ES-I3 (cell line): ENCODE results near the gene NKIRAS1.
"Not testable (repeated sequence)": the region's sequence is repeated elsewhere in the genome, so short reads cannot be mapped to it uniquely, and the experiment has no call there.

Experiments
- H3K36me3 ChIP-seq: 2 replicates; pipeline ENCODE4 v1.6.1; 2013; ENCODE audit warnings: mild to moderate bottlenecking, low read length, control low read depth, moderate library complexity; ENCODE audit not compliant: insufficient read depth
- H3K4me1 ChIP-seq: 2 replicates; pipeline ENCODE4 v1.6.1; 2013; ENCODE audit warnings: mild to moderate bottlenecking, control low read depth, low read length; ENCODE audit not compliant: insufficient read depth
- H3K9ac ChIP-seq: 2 replicates; pipeline ENCODE4 v1.6.1; 2013; ENCODE audit warnings: low read depth, mild to moderate bottlenecking, low read length, moderate library complexity
- H3K9me3 ChIP-seq: 2 replicates; pipeline ENCODE4 v1.6.1; 2013; ENCODE audit warnings: mild to moderate bottlenecking, low read length, moderate library complexity; ENCODE audit not compliant: control insufficient read depth, insufficient read depth

The NKIRAS1 gene

GRCh38 chr3:23904545-23904944, 12.2 kb downstream of the NKIRAS1 start:
- H3K4me1 ChIP-seq = no peaks in the 10 kb centered on the region
- peaks cover 3% of the 10 kb centered on the region; the same call in 1 of the 2 replicates for H3K9me3 ChIP-seq
- H3K9ac ChIP-seq = no peak overlapping the region
- H3K36me3 ChIP-seq = peaks cover 13% of the 10 kb centered on the region

- Histone ChIP-seq H3K36me3 (peaks cover 18% of the 10 kb centered on the region), H3K9me3 (peaks cover 3% of the 10 kb centered on the region; the same call in 1 of the 2 replicates), H3K4me1 (no peaks in the 10 kb centered on the region), H3K9ac (no peak overlapping the region)
Measured at GRCh38 chr3:23900744-23901143, 16.0 kb downstream of the NKIRAS1 start.

- peaks cover 10% of the 10 kb centered on the region for H3K4me1 ChIP-seq
- peaks cover 11% of the 10 kb centered on the region for H3K36me3 ChIP-seq
- no peaks in the 10 kb centered on the region for H3K9me3 ChIP-seq
- H3K9ac ChIP-seq = no peak overlapping the region
Measured at GRCh38 chr3:23895181-23895580, 21.6 kb downstream of the NKIRAS1 start.

GRCh38 chr3:23894254-23895061, 22.3 kb downstream of the NKIRAS1 start:
- Histone ChIP-seq H3K4me1 (peaks cover 10% of the 10 kb centered on the region), H3K36me3 (peaks cover 11% of the 10 kb centered on the region), H3K9me3 (no peaks in the 10 kb centered on the region), H3K9ac (no peak overlapping the region)

- Histone ChIP-seq H3K4me1 (peaks cover 10% of the 10 kb centered on the region), H3K9ac (no peak overlapping the region), H3K9me3 (no peaks in the 10 kb centered on the region), H3K36me3 (peaks cover 3% of the 10 kb centered on the region; the same call in 1 of the 2 replicates)
Measured at GRCh38 chr3:23889950-23890349, 26.8 kb downstream of the NKIRAS1 start.

- peaks cover 3% of the 10 kb centered on the region; the same call in 1 of the 2 replicates for H3K36me3 ChIP-seq
- H3K9ac ChIP-seq = no peak overlapping the region
- peaks cover 10% of the 10 kb centered on the region for H3K4me1 ChIP-seq
- no peaks in the 10 kb centered on the region for H3K9me3 ChIP-seq
Measured at GRCh38 chr3:23889386-23889785, 27.4 kb downstream of the NKIRAS1 start.

GRCh38 chr3:23888617-23889228, 28.1 kb downstream of the NKIRAS1 start:
- Histone ChIP-seq H3K36me3 (no peaks in the 10 kb centered on the region; the same call in 1 of the 2 replicates), H3K9me3 (no peaks in the 10 kb centered on the region), H3K9ac (no peak overlapping the region), H3K4me1 (peaks cover 10% of the 10 kb centered on the region)

GRCh38 chr3:23886311-23886710, 30.5 kb downstream of the NKIRAS1 start:
- Histone ChIP-seq H3K4me1 (no peaks in the 10 kb centered on the region), H3K9me3 (no peaks in the 10 kb centered on the region), H3K36me3 (no peaks in the 10 kb centered on the region; the same call in none of the 2 replicates), H3K9ac (no peak overlapping the region)

- Histone ChIP-seq H3K9me3 (no peaks in the 10 kb centered on the region), H3K36me3 (no peaks in the 10 kb centered on the region; the same call in none of the 2 replicates), H3K9ac (no peak overlapping the region), H3K4me1 (no peaks in the 10 kb centered on the region)
Measured at GRCh38 chr3:23885210-23885609, 31.6 kb downstream of the NKIRAS1 start.

GRCh38 chr3:23884481-23884880, 32.3 kb downstream of the NKIRAS1 start:
- no peaks in the 10 kb centered on the region; the same call in 1 of the 2 replicates for H3K36me3 ChIP-seq
- H3K4me1 ChIP-seq = no peaks in the 10 kb centered on the region
- no peaks in the 10 kb centered on the region for H3K9me3 ChIP-seq
- no peak overlapping the region for H3K9ac ChIP-seq

GRCh38 chr3:23882487-23882918, 34.3 kb downstream of the NKIRAS1 start:
- H3K4me1 ChIP-seq = no peaks in the 10 kb centered on the region
- no peaks in the 10 kb centered on the region; the same call in 1 of the 2 replicates for H3K36me3 ChIP-seq
- H3K9me3 ChIP-seq = peaks cover 4% of the 10 kb centered on the region
- H3K9ac ChIP-seq = no peak overlapping the region

- not testable (repeated sequence) for H3K9me3 ChIP-seq, H3K9ac ChIP-seq, H3K4me1 ChIP-seq, H3K36me3 ChIP-seq
Measured at GRCh38 chr3:23881993-23882392, 34.8 kb downstream of the NKIRAS1 start.

- Histone ChIP-seq H3K4me1 (no peaks in the 10 kb centered on the region), H3K36me3 (no peaks in the 10 kb centered on the region; the same call in 1 of the 2 replicates), H3K9me3 (peaks cover 4% of the 10 kb centered on the region), H3K9ac (no peak overlapping the region)
Measured at GRCh38 chr3:23880703-23881339, 36.0 kb downstream of the NKIRAS1 start.

- peaks cover 4% of the 10 kb centered on the region for H3K9me3 ChIP-seq
- no peak overlapping the region for H3K9ac ChIP-seq
- H3K4me1 ChIP-seq = no peaks in the 10 kb centered on the region
- H3K36me3 ChIP-seq = no peaks in the 10 kb centered on the region; the same call in 1 of the 2 replicates
Measured at GRCh38 chr3:23879485-23879884, 37.3 kb downstream of the NKIRAS1 start.
